ENCODE measurements around the gene ARID5A. TPM values are rescaled to one million over a fixed set of nuclear protein-coding genes. Genes with fewer than 3 reads are reported as not detected.
"Not testable (repeated sequence)": the region's sequence is repeated elsewhere in the genome, so short reads cannot be mapped to it uniquely, and the experiment has no call there.

The ARID5A gene
- total RNA-seq, 1 donor from 2014 or later = 4.1 TPM

DNA sequence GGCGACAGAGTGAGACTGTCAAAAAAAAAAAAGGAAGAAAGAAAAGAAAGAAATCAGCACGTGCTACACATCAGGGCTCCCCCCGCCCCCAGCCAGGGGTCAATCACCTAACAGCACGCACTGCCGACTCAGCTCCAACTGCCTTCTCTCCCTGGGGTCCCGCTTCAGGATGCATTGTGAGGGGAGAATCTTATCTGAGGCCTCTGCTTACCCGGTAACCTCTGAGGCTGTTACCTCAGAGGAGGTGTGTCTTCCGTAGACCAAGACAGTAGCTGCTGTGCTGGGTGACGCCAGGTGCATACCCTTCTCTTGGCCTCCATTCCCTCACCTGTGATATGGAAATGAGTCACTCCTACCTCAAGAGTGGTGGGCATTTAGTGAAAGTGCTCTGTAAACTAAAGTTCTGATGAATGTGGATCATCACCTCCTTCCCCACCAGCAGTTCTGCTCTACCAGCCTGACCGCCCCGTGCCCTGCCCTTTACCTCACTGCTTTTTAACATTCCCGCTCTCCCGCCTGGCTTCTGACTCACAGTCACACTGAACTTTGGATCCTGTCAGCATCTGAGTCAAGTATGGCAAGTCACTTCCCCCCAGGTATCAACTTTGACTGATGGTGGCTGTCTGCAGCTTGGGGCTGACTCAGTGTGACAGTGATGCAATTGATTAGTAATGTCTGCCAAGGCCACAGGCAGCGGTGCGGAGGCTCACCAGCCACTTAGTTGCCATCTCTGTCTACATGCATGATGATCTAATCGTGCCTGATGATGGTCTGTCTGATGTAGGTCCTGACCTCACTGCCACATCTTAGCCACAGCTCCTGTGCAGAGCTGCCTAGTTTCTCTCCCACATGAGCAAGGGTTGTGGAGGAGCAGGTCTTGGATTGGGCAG is 20.1 kb downstream of the ARID5A start:
- H3K36me3 Mint-ChIP-seq = no peaks in the 10 kb centered on the region
- H3K4me1 Mint-ChIP-seq = no peaks in the 10 kb centered on the region
- H3K9me3 Mint-ChIP-seq = no peaks in the 10 kb centered on the region
- DNase-seq (ENCODE audit: low spot score in 2 of 2, unreplicated experiment in 2 of 2) = no peak
- no peaks in the 10 kb centered on the region for H3K27me3 Mint-ChIP-seq (ENCODE audit: low read depth)
- H3K4me3 Mint-ChIP-seq = no peak overlapping the region
- no peak overlapping the region for H3K27ac Mint-ChIP-seq
- TF ChIP-seq, protein P1, sequence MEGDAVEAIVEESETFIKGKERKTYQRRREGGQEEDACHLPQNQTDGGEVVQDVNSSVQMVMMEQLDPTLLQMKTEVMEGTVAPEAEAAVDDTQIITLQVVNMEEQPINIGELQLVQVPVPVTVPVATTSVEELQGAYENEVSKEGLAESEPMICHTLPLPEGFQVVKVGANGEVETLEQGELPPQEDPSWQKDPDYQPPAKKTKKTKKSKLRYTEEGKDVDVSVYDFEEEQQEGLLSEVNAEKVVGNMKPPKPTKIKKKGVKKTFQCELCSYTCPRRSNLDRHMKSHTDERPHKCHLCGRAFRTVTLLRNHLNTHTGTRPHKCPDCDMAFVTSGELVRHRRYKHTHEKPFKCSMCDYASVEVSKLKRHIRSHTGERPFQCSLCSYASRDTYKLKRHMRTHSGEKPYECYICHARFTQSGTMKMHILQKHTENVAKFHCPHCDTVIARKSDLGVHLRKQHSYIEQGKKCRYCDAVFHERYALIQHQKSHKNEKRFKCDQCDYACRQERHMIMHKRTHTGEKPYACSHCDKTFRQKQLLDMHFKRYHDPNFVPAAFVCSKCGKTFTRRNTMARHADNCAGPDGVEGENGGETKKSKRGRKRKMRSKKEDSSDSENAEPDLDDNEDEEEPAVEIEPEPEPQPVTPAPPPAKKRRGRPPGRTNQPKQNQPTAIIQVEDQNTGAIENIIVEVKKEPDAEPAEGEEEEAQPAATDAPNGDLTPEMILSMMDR (IDR thresholded peaks at IDR 0.05; ENCODE audit: unreplicated experiment) = no peak

DNA sequence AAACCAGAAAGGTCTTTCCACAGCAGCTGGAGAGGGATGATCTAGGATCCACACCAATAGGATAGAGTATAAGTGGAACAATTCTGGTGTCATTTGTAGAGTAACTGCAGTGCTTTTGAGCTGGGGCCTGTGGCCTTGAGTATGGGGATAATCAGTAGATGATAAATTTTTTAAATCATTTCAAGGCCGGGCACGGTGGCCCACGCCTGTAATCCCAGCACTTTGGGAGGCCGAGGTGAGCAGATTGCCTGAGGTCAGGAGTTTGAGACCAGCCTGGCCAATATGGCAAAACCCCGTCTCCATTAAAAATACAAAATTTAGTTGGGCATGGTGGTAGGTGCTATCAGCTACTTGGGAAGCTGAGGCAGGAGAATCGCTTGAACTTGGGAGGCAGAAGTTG is 20.9 kb downstream of the ARID5A start:
- H3K9me3 Mint-ChIP-seq; H3K27me3 Mint-ChIP-seq (ENCODE audit: low read depth); DNase-seq (ENCODE audit: low spot score in 2 of 2, unreplicated experiment in 2 of 2); H3K4me3 Mint-ChIP-seq; H3K4me1 Mint-ChIP-seq; H3K36me3 Mint-ChIP-seq; H3K27ac Mint-ChIP-seq: not testable (repeated sequence)

DNA sequence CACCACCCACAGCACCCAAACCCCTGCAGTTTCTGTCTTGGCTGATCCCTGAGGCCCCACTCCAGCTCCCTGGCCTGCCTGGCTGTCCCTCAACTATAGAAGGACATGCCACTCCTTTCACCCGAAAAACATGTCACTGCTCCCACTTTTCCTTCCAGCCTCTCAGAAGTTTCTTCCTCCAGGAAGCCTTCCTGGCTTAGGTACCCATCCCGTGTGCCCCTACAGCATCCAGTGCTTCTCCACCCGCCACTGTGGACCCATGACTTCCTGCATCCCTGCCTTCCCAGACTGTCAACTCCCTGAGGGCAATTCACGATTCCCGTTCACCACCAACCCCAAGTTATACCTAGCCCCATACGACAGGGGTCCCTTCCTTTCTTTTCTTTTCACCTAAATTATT is 21.5 kb downstream of the ARID5A start:
- H3K36me3 Mint-ChIP-seq = no peaks in the 10 kb centered on the region
- no peak overlapping the region for H3K27ac Mint-ChIP-seq
- H3K4me3 Mint-ChIP-seq = no peak overlapping the region
- H3K4me1 Mint-ChIP-seq = no peaks in the 10 kb centered on the region
- no peak for DNase-seq (ENCODE audit: low spot score in 2 of 2, unreplicated experiment in 2 of 2)
- H3K27me3 Mint-ChIP-seq (ENCODE audit: low read depth) = no peaks in the 10 kb centered on the region
- peaks cover 7% of the 10 kb centered on the region for H3K9me3 Mint-ChIP-seq
- TF ChIP-seq, protein P1 (IDR thresholded peaks at IDR 0.05; ENCODE audit: unreplicated experiment) = no peak

DNA sequence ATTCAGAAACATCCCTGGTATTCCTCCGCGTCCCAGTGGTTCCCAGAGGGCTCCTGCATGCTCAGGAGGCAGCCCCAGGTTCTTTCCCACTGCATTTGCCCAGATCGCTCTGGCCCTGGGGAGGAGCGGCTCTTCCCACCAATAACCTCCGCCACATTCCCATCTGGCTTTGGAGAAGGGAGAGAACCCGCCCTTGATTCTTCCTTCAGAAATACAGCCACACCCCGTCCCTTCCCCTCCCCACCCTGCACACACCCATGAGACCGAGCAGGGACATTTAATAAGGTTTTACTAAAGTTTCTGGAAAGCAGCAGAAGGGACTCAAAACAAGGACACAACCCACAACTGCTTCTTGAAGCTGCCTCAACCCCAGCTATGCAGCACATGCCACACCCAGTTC is 21.9 kb downstream of the ARID5A start:
- H3K27ac Mint-ChIP-seq = no peak overlapping the region
- H3K4me3 Mint-ChIP-seq = no peak overlapping the region
- no peaks in the 10 kb centered on the region for H3K4me1 Mint-ChIP-seq
- DNase-seq (ENCODE audit: low spot score in 2 of 2, unreplicated experiment in 2 of 2) = no peak
- no peaks in the 10 kb centered on the region for H3K27me3 Mint-ChIP-seq (ENCODE audit: low read depth)
- TF ChIP-seq, protein P1 (IDR thresholded peaks at IDR 0.05; ENCODE audit: unreplicated experiment) = no peak
- peaks cover 8% of the 10 kb centered on the region for H3K9me3 Mint-ChIP-seq
- H3K36me3 Mint-ChIP-seq = no peaks in the 10 kb centered on the region

DNA sequence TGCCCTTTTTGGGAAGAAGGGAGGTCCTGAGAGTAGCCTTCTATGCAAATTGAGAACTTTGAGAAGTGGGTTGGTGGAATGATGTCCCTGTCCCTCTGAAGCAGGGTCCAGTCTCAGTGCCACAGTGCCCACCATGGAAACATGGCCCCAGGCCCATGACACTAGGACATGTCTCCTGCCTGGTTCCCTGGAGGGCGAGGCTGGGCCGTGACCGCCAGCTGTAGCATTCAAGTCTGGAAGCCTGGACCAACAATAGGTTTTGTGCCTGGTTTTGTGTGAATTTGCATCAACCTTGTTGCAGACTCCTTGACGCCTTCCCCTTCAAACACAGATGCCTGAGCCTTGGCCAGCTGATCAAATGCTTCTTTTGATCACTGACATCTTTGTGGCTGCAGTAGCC is 27.5 kb downstream of the ARID5A start:
- Mint-ChIP-seq H3K27me3 (ENCODE audit: low read depth) (no peaks in the 10 kb centered on the region), H3K27ac (no peak overlapping the region)
- DNase-seq (ENCODE audit: low spot score in 2 of 2, unreplicated experiment in 2 of 2) = no peak

DNA sequence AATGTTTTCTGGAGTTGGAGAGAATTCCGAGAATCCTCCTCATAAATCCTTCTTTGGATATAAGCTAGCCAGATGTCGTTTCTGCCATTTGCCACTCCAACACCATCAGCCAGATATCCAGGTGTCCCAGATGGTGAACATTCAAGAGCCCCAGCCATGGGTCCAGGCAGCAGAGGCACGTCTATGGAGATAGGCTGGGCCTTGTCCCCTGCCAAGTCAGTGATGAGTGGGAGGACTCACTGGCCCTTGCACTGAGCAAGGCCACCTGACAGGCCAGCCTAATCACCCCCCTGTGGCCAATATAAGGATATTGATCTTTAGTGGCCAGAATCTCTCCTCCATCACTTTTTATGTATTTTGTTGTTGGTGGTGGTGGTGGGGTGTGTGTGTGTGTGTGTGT is 28.0 kb downstream of the ARID5A start:
- Mint-ChIP-seq H3K27ac (no peak overlapping the region), H3K9me3 (peaks cover 8% of the 10 kb centered on the region), H3K4me1 (no peaks in the 10 kb centered on the region), H3K36me3 (no peaks in the 10 kb centered on the region), H3K4me3 (no peak overlapping the region), H3K27me3 (ENCODE audit: low read depth) (no peaks in the 10 kb centered on the region)
- TF ChIP-seq, protein P1 (IDR thresholded peaks at IDR 0.05; ENCODE audit: unreplicated experiment) = no peak
- DNase-seq (ENCODE audit: low spot score in 2 of 2, unreplicated experiment in 2 of 2) = no peak

More for the DNA sequence above, 27.5 kb downstream of the ARID5A start:
- Mint-ChIP-seq H3K9me3 (peaks cover 8% of the 10 kb centered on the region), H3K4me3 (no peak overlapping the region), H3K36me3 (no peaks in the 10 kb centered on the region), H3K4me1 (no peaks in the 10 kb centered on the region)
- TF ChIP-seq, protein P1 (IDR thresholded peaks at IDR 0.05; ENCODE audit: unreplicated experiment) = no peak
